Measurements from ENCODE around the gene PHC2. TPM values are rescaled to one million over a fixed set of nuclear protein-coding genes. Genes with fewer than 3 reads are reported as not detected.

The PHC2 gene
- total and polyA plus RNA-seq, 2 experiments from 2014 or later, result 77.5 to 121 TPM

DNA sequence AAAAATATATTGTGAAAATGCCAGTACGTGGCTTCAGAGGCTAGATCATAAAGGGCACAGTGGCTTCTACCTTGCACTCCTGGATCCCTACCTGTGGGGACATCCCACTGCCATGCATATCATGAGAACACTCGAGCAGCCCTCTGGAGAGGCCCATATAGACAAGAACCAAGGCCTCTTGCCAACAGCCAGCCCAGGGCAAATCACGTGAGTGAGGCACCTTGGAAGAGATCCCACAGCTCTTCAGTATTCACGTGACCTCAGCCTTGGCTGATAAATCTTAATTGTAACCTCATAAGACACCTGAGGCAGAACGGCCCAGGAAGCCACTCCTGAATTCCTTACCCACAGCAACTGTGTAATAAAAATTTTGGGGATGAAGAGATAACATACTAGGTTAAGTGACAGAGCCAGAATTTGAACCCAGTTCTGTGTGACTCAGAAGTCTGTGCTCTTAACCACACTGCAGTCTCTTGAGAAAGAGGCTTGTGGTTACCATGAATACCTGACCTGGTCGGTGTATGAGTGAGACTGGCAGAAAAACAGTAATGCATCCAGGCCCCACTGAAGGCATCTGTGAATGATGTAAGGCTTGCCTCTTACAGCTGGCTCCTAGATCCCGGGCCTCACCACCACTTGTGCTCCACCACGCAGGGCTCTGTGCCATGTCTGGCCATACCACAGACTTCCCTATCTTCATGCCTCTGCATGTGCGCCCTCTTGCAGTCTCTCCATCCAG lies 103.1 kb downstream of the PHC2 start:
- no peak for TF ChIP-seq EZH2phosphoT487 (IDR thresholded peaks at IDR 0.05; ENCODE audit: low read depth, severe bottlenecking, unreplicated experiment)
- Histone ChIP-seq H3K36me3 (replicated peaks; ENCODE audit: insufficient read depth, low read depth) (peaks cover 14% of the 10 kb centered on the region), H3K4me3 (no peak overlapping the region), H3K9me2 (replicated peaks; ENCODE audit: insufficient read depth) (no peaks in the 10 kb centered on the region), H2AFZ (no peak overlapping the region), H3K79me2 (peaks cover 25% of the 10 kb centered on the region), H3K4me2 (no peak overlapping the region), H3K4me1 (ENCODE audit: insufficient read depth) (no peaks in the 10 kb centered on the region), H4K20me1 (ENCODE audit: insufficient read depth, poor library complexity, severe bottlenecking) (peaks cover 19% of the 10 kb centered on the region), H3K27ac (no peak overlapping the region), H3K9me3 (ENCODE audit: low read depth) (no peaks in the 10 kb centered on the region), H3K27me3 (no peaks in the 10 kb centered on the region)
- WGBS (ENCODE audit: low lambda C conversion rate, missing lambda C conversion rate), result 87% methylated on average over 9 of the region's 9 CpGs
- peak; percentile 46 for DNase-seq (ENCODE audit: low spot score)

DNA sequence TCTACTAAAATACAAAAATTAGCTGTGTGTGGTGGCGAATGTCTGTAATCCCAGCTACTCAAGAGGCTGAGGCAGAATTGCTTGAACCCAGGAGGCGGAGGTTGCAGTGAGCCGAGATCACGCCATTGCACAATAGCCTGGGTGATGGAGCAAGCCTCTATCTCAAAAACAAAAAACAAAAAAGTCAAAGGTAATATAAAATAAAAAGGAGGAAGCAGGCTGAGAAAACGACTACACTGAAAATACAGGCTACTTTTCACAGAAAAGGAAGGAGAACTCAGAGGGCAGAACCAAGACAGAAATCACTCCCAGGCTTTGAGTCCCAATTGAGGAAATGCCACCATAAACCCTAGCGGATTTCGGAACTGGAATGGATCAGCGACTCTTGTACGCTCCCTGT lies 104.1 kb downstream of the PHC2 start:
- WGBS (ENCODE audit: low lambda C conversion rate, missing lambda C conversion rate), result 95% methylated on average over 9 of the region's 9 CpGs
- peaks cover 16% of the 10 kb centered on the region for H3K79me2 ChIP-seq
- H4K20me1 ChIP-seq (ENCODE audit: insufficient read depth, poor library complexity, severe bottlenecking), result peaks cover 9% of the 10 kb centered on the region
- no peaks in the 10 kb centered on the region for H3K27me3 ChIP-seq
- no peak for DNase-seq (ENCODE audit: low spot score)
- TF ChIP-seq, protein P1, sequence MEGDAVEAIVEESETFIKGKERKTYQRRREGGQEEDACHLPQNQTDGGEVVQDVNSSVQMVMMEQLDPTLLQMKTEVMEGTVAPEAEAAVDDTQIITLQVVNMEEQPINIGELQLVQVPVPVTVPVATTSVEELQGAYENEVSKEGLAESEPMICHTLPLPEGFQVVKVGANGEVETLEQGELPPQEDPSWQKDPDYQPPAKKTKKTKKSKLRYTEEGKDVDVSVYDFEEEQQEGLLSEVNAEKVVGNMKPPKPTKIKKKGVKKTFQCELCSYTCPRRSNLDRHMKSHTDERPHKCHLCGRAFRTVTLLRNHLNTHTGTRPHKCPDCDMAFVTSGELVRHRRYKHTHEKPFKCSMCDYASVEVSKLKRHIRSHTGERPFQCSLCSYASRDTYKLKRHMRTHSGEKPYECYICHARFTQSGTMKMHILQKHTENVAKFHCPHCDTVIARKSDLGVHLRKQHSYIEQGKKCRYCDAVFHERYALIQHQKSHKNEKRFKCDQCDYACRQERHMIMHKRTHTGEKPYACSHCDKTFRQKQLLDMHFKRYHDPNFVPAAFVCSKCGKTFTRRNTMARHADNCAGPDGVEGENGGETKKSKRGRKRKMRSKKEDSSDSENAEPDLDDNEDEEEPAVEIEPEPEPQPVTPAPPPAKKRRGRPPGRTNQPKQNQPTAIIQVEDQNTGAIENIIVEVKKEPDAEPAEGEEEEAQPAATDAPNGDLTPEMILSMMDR (IDR thresholded peaks at IDR 0.05; ENCODE audit: poor library complexity), result no peak
- no peak for TF ChIP-seq EZH2phosphoT487 (IDR thresholded peaks at IDR 0.05; ENCODE audit: low read depth, severe bottlenecking, unreplicated experiment)
- no peak for TF ChIP-seq EZH2 (IDR thresholded peaks at IDR 0.05; ENCODE audit: borderline replicate concordance)
- no peaks in the 10 kb centered on the region for H3K4me1 ChIP-seq (ENCODE audit: insufficient read depth)
- no peak overlapping the region for H3K4me2 ChIP-seq
- no peaks in the 10 kb centered on the region for H3K9me3 ChIP-seq (ENCODE audit: low read depth)
- H3K9me2 ChIP-seq (replicated peaks; ENCODE audit: insufficient read depth), result no peaks in the 10 kb centered on the region
- peaks cover 14% of the 10 kb centered on the region for H3K36me3 ChIP-seq (replicated peaks; ENCODE audit: insufficient read depth, low read depth)
- no peak overlapping the region for H2AFZ ChIP-seq
- H3K27ac ChIP-seq, result no peak overlapping the region
- no peak overlapping the region for H3K4me3 ChIP-seq

DNA sequence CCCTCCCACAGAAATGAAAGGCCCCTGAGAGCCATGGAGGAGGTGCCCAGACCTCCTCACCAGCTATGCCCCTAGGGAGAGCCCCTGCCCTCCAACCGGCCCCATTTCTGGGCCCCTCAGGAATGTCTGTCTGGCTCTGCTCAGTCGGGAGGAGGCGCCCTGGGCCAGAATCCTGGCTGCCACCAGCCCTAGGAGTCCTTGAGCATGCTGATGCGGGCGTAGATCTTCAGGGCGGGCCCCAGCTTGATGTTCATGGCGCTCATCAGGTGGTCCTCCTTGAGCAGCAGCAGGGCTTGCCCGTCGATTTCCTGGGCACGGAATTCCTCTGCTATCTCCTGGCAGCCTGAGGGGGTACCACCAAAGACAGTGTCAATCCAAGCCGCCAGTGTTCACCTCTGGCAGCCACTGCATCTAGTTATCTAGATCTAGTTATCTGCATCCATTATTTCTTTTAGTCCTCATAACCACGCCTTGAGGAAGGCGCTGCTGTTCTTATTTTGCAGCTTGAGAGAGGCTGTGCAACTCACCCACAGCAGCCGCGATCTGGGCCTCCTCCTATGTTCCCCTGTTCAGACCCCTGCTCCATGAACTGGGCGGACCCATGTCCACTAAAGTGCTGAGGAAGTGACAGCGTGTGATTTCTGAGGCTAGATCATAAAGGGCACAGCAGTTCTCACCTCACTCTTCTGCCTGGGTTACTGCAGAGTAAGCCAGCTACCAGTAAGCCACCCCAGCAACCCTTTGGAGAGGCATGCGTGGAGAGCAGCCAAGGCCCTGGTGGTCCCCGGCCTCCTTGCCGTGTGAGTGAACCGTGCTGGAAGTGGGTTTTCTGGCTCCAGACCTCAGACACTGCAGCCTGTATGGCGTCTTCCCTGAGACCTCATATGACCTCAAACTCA lies 106.0 kb downstream of the PHC2 start:
- TF ChIP-seq EZH2 (IDR thresholded peaks at IDR 0.05; ENCODE audit: borderline replicate concordance), result no peak
- TF ChIP-seq, protein P1 (IDR thresholded peaks at IDR 0.05; ENCODE audit: poor library complexity), result no peak
- TF ChIP-seq EZH2phosphoT487 (IDR thresholded peaks at IDR 0.05; ENCODE audit: low read depth, severe bottlenecking, unreplicated experiment), result no peak
- Histone ChIP-seq H3K9me2 (replicated peaks; ENCODE audit: insufficient read depth) (no peaks in the 10 kb centered on the region), H3K4me3 (no peak overlapping the region), H3K9me3 (ENCODE audit: low read depth) (no peaks in the 10 kb centered on the region), H3K27ac (no peak overlapping the region), H2AFZ (no peak overlapping the region), H3K27me3 (no peaks in the 10 kb centered on the region), H3K4me2 (no peak overlapping the region), H4K20me1 (ENCODE audit: insufficient read depth, poor library complexity, severe bottlenecking) (peaks cover 4% of the 10 kb centered on the region), H3K4me1 (ENCODE audit: insufficient read depth) (no peaks in the 10 kb centered on the region), H3K79me2 (peaks cover 3% of the 10 kb centered on the region), H3K36me3 (replicated peaks; ENCODE audit: insufficient read depth, low read depth) (peaks cover 14% of the 10 kb centered on the region)
- no peak for DNase-seq (ENCODE audit: low spot score)
- WGBS (ENCODE audit: low lambda C conversion rate, missing lambda C conversion rate), result 90% methylated on average over 22 of the region's 22 CpGs
